HG02763 (cell line): ENCODE results near the gene PPFIA2.
"Not testable (repeated sequence)": the region's sequence is repeated elsewhere in the genome, so short reads cannot be mapped to it uniquely, and the experiment has no call there.

ENCODE experiments used
- ATAC-seq: cut with Tn5 transposase; IDR thresholded peaks from one replicate; pipeline ENCODE4 v1.9.1; 2021; ENCODE audit warnings: mild to moderate bottlenecking, moderate library complexity; ENCODE audit not compliant: unreplicated experiment

The PPFIA2 gene

GRCh38 chr12:81670759-81671158, 88.4 kb downstream of the PPFIA2 start:
- ATAC-seq: no peak

GRCh38 chr12:81668475-81668874, 90.7 kb downstream of the PPFIA2 start:
- peak; percentile 75 for ATAC-seq

DNA sequence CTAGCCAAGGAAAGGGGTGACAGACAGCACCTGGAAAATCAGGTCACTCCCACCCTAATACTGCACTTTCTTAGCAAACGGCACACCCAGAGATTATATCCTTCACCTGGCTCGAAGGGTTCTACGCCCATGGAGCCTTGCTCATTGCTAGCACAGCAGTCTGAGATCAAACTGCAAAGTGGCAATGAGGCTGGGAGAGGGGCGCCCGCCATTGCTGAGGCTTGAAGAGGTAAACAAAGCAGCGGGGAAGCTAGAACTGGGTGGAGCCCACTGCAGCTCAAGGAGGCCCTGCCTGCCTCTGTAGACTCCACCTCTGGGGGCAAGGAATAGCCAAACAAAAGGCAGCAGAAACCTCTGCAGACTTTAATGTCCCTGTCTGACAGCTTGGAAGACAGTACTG, 99.8 kb downstream of the PPFIA2 start:
- ATAC-seq: not testable (repeated sequence)

- ATAC-seq: no peak
Observed at GRCh38 chr12:81644503-81644902, 114.6 kb downstream of the PPFIA2 start.

DNA sequence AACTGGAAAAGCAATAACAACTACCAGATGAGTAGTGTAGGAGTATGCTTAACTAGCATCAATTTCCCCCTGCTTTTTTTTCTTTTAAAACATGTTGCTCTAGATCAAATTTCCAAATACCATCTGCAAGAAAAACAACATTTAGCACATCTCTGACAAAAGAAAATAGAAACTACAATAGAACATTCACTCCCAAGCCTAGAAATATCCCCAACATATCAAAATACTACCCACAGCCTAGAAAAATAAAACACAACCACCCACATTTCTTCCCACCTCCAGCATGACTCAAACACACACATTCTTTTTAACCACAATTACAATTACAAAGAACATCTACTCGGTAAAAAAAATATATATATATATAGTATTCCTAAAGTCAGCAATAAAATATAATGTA, 120.0 kb downstream of the PPFIA2 start:
- no peak for ATAC-seq

- no peak for ATAC-seq
Observed at GRCh38 chr12:81633127-81633526, 126.0 kb downstream of the PPFIA2 start.

DNA sequence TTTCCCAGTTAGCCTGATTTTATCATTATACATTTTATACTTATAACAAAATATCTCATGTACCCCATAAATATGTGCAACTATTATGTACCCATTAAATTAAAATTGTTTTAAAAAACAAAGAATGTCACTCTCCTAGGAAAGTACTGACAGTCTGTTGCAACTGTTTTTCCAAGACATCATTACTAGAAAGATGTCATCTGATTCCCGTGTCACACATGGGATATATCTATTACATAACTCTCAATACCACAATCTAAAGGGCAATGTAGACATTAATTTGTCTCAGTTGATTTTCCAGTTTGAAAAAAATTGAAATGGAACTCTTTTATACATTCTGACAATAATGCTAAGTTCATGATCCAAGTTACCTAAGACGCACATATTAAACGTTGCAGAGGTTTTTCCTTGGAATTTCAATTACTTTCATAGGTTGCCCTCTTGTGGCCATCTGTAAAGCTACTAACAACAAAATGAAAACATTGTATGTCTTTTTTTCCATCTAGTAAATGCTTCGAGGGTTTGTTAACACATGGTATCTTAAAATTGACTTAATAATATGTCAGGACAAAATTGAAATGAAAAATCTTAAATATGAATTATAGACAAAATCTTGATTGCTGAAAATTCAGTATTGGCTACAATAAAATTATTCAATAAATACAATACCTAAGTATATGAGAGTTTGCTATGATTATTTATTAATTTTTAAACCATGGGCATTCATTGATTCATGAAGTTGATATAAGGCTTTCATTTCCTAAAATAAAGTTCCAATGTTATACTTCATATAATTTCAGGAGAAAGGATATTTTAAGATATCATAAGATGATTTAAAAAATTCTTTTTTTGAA, 131.6 kb downstream of the PPFIA2 start:
- no peak for ATAC-seq

- no peak for ATAC-seq
Observed at GRCh38 chr12:81626406-81626805, 132.7 kb downstream of the PPFIA2 start.

DNA sequence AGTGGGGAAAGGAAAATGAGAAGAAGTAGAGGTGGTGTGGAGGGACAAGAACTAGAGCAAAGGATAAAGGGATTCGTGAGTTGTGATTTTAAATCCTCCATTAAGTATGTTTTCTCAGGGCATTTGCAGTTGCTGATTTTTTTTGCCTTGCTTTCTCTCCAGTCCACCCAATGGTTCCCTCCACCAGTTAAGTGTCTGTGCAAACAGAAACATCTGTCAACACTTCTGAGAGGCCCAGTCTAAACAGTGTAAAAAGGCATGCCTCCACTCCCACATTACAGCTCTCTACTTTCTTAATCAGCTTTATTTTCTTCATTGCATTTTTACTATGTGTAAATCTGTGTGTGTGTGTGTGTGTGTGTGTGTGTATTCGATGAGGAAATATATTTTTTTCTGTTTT, 141.2 kb downstream of the PPFIA2 start:
- ATAC-seq: no peak

- no peak for ATAC-seq
Observed at GRCh38 chr12:81615026-81615588, 144.0 kb downstream of the PPFIA2 start.

DNA sequence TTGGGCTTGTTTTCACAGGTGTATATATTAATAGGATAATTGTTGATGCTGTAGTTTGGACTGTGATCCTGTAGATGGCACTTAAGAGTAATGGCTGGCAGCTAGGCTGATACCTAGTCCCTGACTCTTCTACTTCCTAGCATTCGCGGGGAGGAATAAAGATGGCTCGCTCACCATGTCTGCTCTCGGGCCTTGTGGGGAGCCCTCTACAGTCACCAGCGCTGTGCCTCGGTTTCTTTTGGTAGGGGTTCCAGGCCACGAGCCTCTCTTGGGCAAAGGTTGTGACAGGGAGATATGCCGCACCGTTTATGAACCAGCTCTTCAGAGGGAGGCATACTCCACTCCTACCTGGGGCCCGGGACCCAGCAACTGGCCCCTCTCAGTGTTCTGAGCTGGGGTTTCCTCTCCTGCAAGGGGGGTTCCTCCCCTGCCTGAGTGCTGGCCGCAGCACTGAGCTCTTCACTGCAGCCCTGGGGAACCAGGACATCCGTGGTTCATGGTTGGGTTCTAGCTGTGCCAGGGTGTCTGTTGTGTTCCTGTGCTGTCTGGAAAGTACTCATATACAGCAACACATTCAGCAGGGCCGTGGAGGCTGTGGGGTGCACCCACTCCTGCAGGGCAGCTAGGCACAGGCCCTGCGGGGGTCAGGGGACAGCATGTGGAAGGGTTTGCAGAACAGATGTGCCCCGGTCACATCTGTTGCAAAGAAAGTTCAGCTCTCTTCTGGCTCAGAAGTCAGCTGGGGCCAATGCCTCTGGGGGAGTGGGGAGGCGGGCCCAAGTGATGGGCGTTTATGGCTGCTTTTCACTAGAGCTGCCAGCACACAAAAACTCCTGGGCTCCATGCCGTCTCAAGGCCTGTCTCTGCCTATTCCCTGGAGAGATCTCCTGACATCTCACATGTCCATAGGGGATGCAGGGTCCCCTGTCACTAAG, 147.9 kb downstream of the PPFIA2 start:
- no peak for ATAC-seq

DNA sequence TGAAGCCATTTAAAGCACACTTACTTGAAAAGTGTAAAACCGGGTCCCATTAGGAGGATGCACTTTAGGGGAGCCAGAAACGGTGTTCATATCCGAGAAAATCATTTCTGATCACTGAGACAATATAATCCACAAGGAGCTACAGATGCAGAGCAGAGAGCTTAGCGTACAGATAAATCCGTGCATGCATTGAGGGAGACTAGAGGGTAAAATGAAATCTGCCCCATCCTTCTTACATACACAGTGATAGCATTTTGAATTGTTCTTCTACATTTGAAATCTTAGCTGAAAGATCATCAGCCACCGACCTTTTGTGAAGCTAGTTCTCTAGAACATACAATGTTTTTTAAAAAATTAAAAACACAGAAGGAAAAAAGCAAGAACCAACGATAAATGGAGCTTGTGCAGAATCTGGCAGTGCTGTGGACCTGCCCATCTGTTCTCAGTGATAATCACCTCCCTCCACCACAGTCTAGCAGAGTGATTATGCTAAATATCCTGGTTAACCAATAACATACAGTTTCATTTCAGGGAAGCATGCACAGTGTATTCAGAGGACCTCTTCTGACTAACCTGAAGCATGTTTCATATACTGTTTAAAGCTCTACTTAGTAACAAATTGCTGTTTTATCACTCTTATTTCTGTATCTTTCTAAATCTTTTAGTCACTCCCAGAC, 161.1 kb downstream of the PPFIA2 start:
- ATAC-seq: peak; percentile 68

- ATAC-seq: no peak
Observed at GRCh38 chr12:81596558-81596957, 162.6 kb downstream of the PPFIA2 start.

DNA sequence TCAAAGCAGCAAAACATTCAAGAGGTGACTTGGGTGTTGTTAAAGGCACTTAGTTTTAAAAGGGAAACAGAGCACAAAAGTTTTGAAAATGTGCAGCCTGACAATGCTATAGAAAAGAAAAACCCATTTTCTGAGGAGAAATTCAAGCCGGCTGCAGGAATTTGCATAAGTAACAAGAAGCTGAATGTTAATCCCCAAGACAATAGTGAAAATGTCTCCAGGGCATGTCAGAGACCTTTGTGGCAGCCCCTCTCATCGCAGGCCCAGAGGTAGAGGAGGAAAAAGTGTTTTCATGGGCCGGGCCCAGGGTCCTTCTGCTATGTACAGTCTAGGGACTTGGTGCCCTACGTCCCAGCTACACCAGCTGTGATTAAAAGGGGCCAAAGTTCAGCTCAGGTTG, 167.9 kb downstream of the PPFIA2 start:
- ATAC-seq: no peak

GRCh38 chr12:81590703-81591102, 168.4 kb downstream of the PPFIA2 start:
- not testable (repeated sequence) for ATAC-seq

GRCh38 chr12:81588235-81589008, 170.7 kb downstream of the PPFIA2 start:
- no peak for ATAC-seq

GRCh38 chr12:81585787-81586186, 173.4 kb downstream of the PPFIA2 start:
- no peak for ATAC-seq

DNA sequence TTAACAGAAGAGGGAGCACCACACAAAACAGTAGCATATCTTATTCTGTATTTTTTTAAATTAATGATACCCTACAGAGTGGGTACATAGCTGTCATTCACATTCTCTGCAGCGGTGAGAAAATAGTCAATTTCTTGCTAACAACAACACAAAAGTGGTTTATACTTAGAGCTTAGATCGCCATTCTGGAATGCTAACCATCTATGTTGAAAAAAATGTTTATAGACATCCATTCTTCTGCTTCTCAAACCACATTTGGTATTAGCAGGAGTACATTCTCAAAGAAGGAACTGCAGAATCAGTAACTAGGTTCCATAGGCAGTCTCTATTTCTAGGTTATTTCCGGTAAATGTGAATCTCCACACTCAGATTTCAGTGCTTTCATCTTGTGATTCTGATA, 185.9 kb downstream of the PPFIA2 start:
- ATAC-seq: no peak

DNA sequence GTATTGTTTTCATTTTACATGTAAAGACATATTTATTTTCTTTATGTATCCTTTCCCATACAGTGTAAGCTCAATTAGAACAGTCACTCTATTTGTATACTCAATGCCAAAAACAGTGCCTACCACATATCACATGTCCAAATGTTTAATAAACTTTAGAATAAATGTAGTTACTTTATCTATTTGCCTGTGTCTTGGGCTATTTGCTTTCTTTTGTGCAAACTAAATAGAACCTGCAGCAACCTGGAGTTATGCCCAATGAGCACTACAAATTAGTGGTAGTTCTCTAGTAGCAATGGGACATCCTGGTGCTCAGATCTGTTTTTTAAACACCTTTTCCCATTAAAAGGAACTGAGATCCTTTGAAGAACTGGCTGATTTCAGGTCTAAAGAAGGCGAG, 186.7 kb downstream of the PPFIA2 start:
- ATAC-seq: no peak

DNA sequence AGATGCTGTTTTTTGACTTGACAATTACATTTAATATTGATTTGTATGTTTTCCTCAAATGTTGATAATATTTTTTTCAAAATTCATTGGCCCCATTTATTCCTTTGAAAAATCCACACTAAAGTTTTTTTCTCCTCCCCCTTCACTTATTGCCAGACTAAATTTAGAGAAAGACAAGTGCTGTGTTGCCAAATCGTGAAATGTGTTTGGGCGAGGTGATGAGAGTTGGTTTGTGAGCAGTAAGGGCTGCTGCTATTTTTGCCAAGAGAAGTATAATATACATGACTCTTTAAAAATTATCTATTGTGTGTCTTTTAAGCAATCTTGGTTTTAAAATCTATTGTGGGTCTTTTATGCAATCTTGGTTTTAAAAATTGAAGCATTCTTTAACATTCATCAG, 188.9 kb downstream of the PPFIA2 start:
- ATAC-seq: no peak
